Left lung (tissue), 10 donors: ENCODE results near the gene TRAF3IP1. TPM values are rescaled to one million over a fixed set of nuclear protein-coding genes. Genes with fewer than 3 reads are reported as not detected.
"Not testable (repeated sequence)": the region's sequence is repeated elsewhere in the genome, so short reads cannot be mapped to it uniquely, and the experiment has no call there.

ENCODE experiments used
- ATAC-seq: fragments of 200-7000 bp; cut with Tn5 transposase; one replicate; pipeline ENCODE4 v1.9.1; 2020; ENCODE audit warnings: moderate library complexity
- DNase-seq, 4 donors: peaks; one replicate each; pipeline ENCODE4 v3.0.0-alpha.2; 2013 to 2020
- H3K27ac ChIP-seq, 2 donors: fragments of 200-600 bp; sonication (generic) in 1 of 2; one replicate each; pipeline versions ENCODE4 v1.5.0 to v1.8.0; 2020 to 2021
- H3K27me3 ChIP-seq, 2 donors: fragments of 200-600 bp; sonication (generic) in 1 of 2; one replicate each; pipeline versions ENCODE4 v1.5.0 to v1.8.0; 2020 to 2021
- H3K36me3 ChIP-seq, 2 donors: fragments of 200-600 bp; sonication (generic) in 1 of 2; one replicate each; pipeline versions ENCODE4 v1.5.0 to v1.8.0; 2020 to 2021
- H3K4me1 ChIP-seq, 2 donors: fragments of 200-600 bp; one replicate each; pipeline ENCODE4 v1.8.0; 2021
- H3K4me3 ChIP-seq, 2 donors: fragments of 200-600 bp; sonication (generic) in 1 of 2; one replicate each; pipeline versions ENCODE4 v1.5.0 to v1.8.0; 2020 to 2021; ENCODE audit warnings: mild to moderate bottlenecking in 1 of 2
- H3K9me3 ChIP-seq, 2 donors: fragments of 200-600 bp; sonication (generic) in 1 of 2; one replicate each; pipeline versions ENCODE4 v1.5.0 to v1.8.0; 2020 to 2021
- intact Hi-C, 2 donors: fragments of 100-400 bp; cut with DNase I; formaldehyde crosslinking; loops; one replicate each; pipeline versions ENCODE4 v1.11.2 to v1.14.2; 2022
- polyA plus RNA-seq, 6 donors: library from polyadenylated mRNA; unstranded; fragments of 120-200 nt; gene quantifications; one replicate each; pipeline ENCODE4 v1.2.1, GENCODE V29; 2013; ENCODE audit not compliant: insufficient read length in 6 of 6
- total RNA-seq, 2 donors: library from RNA; stranded (reverse); fragmentation: NEBNext Ultra II Directional; extraction: Animal tissue kit (Norgen Biotek cat#: 25700); gene quantifications; one replicate each; pipeline ENCODE4 v1.2.1, GENCODE V29; 2021
- TF ChIP-seq, protein P1 (sequence below), 2 donors: fragments of 200-600 bp; sonication (generic) in 1 of 2; IDR thresholded peaks; one replicate each; pipeline versions ENCODE4 v1.5.0 to v1.8.0; 2021; ENCODE audit warnings: antibody characterized with exemption in 2 of 2
- donor health status: DM: no; HTN: yes; CAD: no.
- donor health status: DM: no; HTN: no; CAD: no.

TRAF3IP1 gene
- total and polyA plus RNA-seq, 8 donors, result 11.6 to 22.6 (median 19.7) TPM

GRCh38 chr2:238398577-238398976, 78.3 kb downstream of the TRAF3IP1 start:
- no peaks in the 10 kb centered on the region for H3K9me3 ChIP-seq
- TF ChIP-seq, protein P1, sequence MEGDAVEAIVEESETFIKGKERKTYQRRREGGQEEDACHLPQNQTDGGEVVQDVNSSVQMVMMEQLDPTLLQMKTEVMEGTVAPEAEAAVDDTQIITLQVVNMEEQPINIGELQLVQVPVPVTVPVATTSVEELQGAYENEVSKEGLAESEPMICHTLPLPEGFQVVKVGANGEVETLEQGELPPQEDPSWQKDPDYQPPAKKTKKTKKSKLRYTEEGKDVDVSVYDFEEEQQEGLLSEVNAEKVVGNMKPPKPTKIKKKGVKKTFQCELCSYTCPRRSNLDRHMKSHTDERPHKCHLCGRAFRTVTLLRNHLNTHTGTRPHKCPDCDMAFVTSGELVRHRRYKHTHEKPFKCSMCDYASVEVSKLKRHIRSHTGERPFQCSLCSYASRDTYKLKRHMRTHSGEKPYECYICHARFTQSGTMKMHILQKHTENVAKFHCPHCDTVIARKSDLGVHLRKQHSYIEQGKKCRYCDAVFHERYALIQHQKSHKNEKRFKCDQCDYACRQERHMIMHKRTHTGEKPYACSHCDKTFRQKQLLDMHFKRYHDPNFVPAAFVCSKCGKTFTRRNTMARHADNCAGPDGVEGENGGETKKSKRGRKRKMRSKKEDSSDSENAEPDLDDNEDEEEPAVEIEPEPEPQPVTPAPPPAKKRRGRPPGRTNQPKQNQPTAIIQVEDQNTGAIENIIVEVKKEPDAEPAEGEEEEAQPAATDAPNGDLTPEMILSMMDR (IDR thresholded peaks at IDR 0.05), result no peak
- ATAC-seq, result no peak

DNA sequence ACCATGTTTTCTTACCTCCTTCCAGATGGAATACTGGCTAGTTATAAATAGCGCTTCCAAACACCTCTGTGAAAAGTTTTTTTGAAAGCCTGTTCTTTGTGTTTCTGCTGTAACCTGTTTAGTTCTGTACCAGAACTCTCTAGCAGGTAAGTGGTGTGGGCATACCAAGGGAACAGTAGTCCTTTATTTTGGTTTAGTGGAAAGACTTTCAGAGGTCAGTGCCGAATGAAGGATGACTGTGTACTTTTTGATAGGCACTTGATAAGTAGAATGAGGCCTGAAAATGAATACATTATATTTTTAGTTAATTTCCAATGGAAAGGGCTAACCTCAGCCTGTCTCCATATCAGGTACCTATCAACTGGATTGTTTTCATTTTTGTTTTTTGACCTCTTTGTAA, 78.8 kb downstream of the TRAF3IP1 start:
- Histone ChIP-seq H3K4me3 (no peak overlapping the region), H3K36me3 (peaks cover 0 to 10% of the 10 kb centered on the region in 2 donors), H3K9me3 (no peaks in the 10 kb centered on the region), H3K27ac (no peak overlapping the region), H3K27me3 (no peaks in the 10 kb centered on the region), H3K4me1 (no peaks in the 10 kb centered on the region)
- TF ChIP-seq, protein P1 (IDR thresholded peaks at IDR 0.05), result no peak
- intact Hi-C loops, result no loop called here
- ATAC-seq (no peak), DNase-seq (no peak)

More at GRCh38 chr2:238398577-238398976, 78.3 kb downstream of the TRAF3IP1 start:
- Histone ChIP-seq H3K4me3 (no peak overlapping the region), H3K27ac (no peak overlapping the region), H3K4me1 (no peaks in the 10 kb centered on the region), H3K27me3 (no peaks in the 10 kb centered on the region), H3K36me3 (peaks cover 0 to 10% of the 10 kb centered on the region in 2 donors)
- intact Hi-C loops, result no loop called here
- no peak for DNase-seq

DNA sequence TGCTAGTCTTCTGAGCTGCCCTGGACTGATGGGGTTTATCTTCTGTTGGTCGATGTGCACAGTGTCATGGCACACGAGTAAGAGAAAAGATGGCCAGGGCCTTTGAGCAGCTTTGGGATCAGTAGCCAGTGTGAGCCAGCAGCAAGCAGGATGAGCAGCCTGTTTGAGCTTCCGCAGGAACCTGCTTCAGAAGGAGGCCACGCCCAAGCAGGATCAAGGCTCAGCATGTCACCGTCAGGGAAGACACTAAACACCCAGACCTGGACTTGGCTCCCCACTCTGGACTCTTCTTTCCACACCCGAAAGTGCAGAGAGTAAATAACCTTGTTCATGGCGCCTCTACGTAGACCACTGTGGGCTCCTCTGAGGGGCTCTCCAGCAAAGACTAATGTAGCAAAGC, 81.2 kb downstream of the TRAF3IP1 start:
- no peak overlapping the region for H3K4me3 ChIP-seq
- H3K36me3 ChIP-seq, result peaks cover 0 to 10% of the 10 kb centered on the region in 2 donors
- no peak for DNase-seq
- TF ChIP-seq, protein P1 (IDR thresholded peaks at IDR 0.05), result no peak
- H3K27ac ChIP-seq, result no peak overlapping the region
- H3K27me3 ChIP-seq, result no peaks in the 10 kb centered on the region
- H3K9me3 ChIP-seq, result no peaks in the 10 kb centered on the region
- intact Hi-C loops, result no loop called here
- no peak for ATAC-seq
- H3K4me1 ChIP-seq, result no peaks in the 10 kb centered on the region

DNA sequence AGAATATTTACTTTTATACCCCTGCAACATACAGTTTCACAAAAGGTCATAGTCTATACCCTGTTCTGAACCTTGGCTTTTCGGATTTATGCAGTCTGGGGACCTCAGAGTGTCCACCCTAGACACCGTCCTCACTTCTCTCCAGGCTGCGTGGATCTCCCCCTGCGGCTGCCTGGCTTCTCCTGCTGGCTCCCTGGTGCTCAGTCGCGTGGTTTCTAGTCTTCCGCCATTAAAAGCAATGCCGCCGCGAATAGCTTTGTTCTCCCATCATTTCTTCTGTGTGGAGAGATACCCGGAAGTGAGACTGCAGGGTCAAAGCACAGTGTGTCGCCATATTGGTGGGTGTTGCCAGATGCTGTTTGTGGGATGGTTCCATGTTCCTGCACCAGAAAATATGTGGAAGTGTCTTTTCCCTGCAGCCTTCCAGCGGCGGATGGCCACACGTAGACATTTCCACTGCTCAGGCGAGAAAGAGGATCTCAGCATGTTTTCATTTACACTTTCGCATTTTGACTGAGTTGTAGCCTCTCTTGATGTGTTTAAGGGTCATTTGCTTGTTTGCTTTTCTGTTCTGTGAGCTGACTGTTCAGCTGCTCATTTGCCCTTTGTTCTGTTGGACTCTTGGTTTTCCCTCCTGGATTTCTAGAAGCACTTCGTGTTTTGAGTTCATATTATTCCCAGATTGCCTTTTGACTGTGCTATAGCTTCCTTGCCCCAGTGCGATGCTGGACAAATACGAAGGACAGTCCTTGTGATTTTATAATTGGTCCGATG, 83.5 kb downstream of the TRAF3IP1 start:
- Histone ChIP-seq H3K4me3 (no peak overlapping the region), H3K4me1 (no peaks in the 10 kb centered on the region), H3K9me3 (no peaks in the 10 kb centered on the region), H3K27ac (peak overlapping the region in 1 of 2 donors; percentile 35), H3K36me3 (peaks cover 0 to 10% of the 10 kb centered on the region in 2 donors), H3K27me3 (no peaks in the 10 kb centered on the region)
- intact Hi-C loops, result no loop called here
- TF ChIP-seq, protein P1 (IDR thresholded peaks at IDR 0.05), result no peak
- DNase-seq (no peak), ATAC-seq (peak; percentile 82)

- H3K27me3 ChIP-seq, result no peaks in the 10 kb centered on the region
- H3K4me3 ChIP-seq, result no peak overlapping the region
- intact Hi-C loops, result no loop called here
- no peaks in the 10 kb centered on the region for H3K4me1 ChIP-seq
- DNase-seq (no peak), ATAC-seq (peak; percentile 81)
- TF ChIP-seq, protein P1 (IDR thresholded peaks at IDR 0.05), result no peak
- peaks cover 0 to 10% of the 10 kb centered on the region in 2 donors for H3K36me3 ChIP-seq
- H3K27ac ChIP-seq, result peak overlapping the region in 1 of 2 donors; percentile 35
- no peaks in the 10 kb centered on the region for H3K9me3 ChIP-seq
Measured at GRCh38 chr2:238404406-238405216, 84.3 kb downstream of the TRAF3IP1 start.

DNA sequence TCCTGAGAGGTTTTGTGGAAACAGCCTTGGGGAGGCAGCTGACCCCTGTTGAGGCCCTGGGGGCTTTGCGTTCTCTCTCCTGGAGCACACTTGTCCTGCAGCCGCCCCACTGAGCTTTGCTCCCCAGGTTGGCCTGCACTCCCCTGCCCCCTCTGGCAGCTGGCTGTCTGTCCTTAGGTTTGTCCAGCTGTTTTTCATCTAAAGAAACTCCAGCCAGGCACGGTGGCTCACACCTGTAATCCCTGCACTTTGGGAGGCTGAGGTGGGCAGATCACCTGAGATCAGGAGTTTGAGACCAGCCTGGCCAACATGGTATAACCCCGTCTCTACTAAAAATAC, 84.9 kb downstream of the TRAF3IP1 start:
- H3K27me3 ChIP-seq, H3K9me3 ChIP-seq, H3K4me1 ChIP-seq, DNase-seq, intact Hi-C loops, H3K27ac ChIP-seq, H3K4me3 ChIP-seq, ATAC-seq, H3K36me3 ChIP-seq: not testable (repeated sequence)
